ENCODE results near the gene XPO5. TPM values are rescaled to one million over a fixed set of nuclear protein-coding genes. Genes with fewer than 3 reads are reported as not detected.

XPO5 gene
- polyA plus RNA-seq, 1 donor from 2014 or later: 28.5 TPM

DNA sequence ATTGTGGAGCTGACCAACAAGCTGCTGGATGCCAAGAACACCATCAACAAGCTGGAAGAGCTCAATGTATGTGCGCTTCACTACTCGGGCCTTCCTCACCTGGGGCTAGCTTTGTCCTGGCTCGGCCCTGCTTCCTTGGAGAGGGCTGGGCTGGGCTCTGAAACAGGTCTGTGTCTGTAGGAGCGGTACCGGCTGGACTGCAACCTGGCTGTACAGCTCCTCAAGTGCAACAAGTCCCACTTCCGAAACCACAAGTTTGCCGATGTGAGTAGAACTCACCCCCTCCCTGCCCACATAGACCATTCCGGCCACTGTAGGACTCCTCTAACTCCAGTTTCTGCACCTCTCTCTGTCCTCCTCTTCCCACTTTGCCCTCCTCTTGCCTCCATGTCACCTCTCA lies 72.4 kb downstream of the XPO5 start:
- Histone ChIP-seq H4K20me1 (ENCODE audit: insufficient read depth) (no peaks in the 10 kb centered on the region), H3K27ac (ENCODE audit: low read length) (no peak overlapping the region), H3K9me2 (ENCODE audit: insufficient read depth, low read length) (no peaks in the 10 kb centered on the region), H3K79me2 (replicated peaks; ENCODE audit: insufficient read depth, low read length) (no peaks in the 10 kb centered on the region), H2AFZ (ENCODE audit: low read depth, low read length) (no peak overlapping the region), H3K27me3 (ENCODE audit: insufficient read depth, low read depth, low read length) (no peaks in the 10 kb centered on the region), H3K9me3 (ENCODE audit: low read length) (no peaks in the 10 kb centered on the region), H3K4me3 (ENCODE audit: low read length) (no peak overlapping the region), H3K4me2 (ENCODE audit: low read length) (no peak overlapping the region), H3K36me3 (ENCODE audit: insufficient read depth, low read length) (no peaks in the 10 kb centered on the region), H3K9ac (ENCODE audit: low read length) (no peak overlapping the region), H3F3A (ENCODE audit: insufficient read depth, low read length, poor library complexity, severe bottlenecking) (no peaks in the 10 kb centered on the region)
- no peak for TF ChIP-seq EZH2 (IDR thresholded peaks at IDR 0.05; ENCODE audit: borderline replicate concordance, insufficient read depth, low read length, poor library complexity, severe bottlenecking)
- TF ChIP-seq RAD21 (conservative IDR thresholded peaks at IDR 0.05): no peak
- TF ChIP-seq MXI1 (conservative IDR thresholded peaks at IDR 0.05; ENCODE audit: poor library complexity, severe bottlenecking): no peak
- TF ChIP-seq SMC3 (conservative IDR thresholded peaks at IDR 0.05; ENCODE audit: poor library complexity): no peak
- TF ChIP-seq, protein P1, sequence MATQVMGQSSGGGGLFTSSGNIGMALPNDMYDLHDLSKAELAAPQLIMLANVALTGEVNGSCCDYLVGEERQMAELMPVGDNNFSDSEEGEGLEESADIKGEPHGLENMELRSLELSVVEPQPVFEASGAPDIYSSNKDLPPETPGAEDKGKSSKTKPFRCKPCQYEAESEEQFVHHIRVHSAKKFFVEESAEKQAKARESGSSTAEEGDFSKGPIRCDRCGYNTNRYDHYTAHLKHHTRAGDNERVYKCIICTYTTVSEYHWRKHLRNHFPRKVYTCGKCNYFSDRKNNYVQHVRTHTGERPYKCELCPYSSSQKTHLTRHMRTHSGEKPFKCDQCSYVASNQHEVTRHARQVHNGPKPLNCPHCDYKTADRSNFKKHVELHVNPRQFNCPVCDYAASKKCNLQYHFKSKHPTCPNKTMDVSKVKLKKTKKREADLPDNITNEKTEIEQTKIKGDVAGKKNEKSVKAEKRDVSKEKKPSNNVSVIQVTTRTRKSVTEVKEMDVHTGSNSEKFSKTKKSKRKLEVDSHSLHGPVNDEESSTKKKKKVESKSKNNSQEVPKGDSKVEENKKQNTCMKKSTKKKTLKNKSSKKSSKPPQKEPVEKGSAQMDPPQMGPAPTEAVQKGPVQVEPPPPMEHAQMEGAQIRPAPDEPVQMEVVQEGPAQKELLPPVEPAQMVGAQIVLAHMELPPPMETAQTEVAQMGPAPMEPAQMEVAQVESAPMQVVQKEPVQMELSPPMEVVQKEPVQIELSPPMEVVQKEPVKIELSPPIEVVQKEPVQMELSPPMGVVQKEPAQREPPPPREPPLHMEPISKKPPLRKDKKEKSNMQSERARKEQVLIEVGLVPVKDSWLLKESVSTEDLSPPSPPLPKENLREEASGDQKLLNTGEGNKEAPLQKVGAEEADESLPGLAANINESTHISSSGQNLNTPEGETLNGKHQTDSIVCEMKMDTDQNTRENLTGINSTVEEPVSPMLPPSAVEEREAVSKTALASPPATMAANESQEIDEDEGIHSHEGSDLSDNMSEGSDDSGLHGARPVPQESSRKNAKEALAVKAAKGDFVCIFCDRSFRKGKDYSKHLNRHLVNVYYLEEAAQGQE (IDR thresholded peaks at IDR 0.05; ENCODE audit: borderline replicate concordance): no peak
- TF ChIP-seq CTCF (IDR thresholded peaks at IDR 0.05; ENCODE audit: poor library complexity, severe bottlenecking): no peak
- TF ChIP-seq TAF1 (IDR thresholded peaks at IDR 0.05; ENCODE audit: low read depth): no peak
- no peak for TF ChIP-seq POLR2AphosphoS5 (IDR thresholded peaks at IDR 0.05)
- no peak for TF ChIP-seq EP300 (conservative IDR thresholded peaks at IDR 0.05; ENCODE audit: poor library complexity, severe bottlenecking)

DNA sequence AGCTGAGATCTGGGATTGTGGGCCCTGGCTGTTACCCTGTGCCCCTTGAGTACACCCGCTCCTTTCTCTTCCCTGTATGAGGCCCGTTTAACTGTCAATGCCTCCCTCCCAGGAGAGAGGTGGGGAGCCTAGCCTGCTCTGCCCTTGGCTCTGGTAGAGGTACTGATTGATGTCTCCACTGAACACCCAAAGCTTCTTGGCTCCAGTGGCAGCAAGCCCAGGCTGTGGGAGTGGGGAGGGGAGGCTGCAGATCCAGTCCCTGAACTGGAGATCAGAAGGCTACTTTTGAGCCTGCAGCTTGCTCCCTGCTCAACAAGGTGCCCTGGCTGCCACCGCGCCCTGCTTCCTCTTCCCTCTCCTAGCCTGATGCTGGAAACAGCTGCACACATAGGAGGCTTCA lies 73.2 kb downstream of the XPO5 start:
- no peaks in the 10 kb centered on the region for H3F3A ChIP-seq (ENCODE audit: insufficient read depth, low read length, poor library complexity, severe bottlenecking)
- no peak overlapping the region for H2AFZ ChIP-seq (ENCODE audit: low read depth, low read length)
- H3K4me2 ChIP-seq (ENCODE audit: low read length): no peak overlapping the region
- TF ChIP-seq EP300 (conservative IDR thresholded peaks at IDR 0.05; ENCODE audit: poor library complexity, severe bottlenecking) (no peak), MXI1 (conservative IDR thresholded peaks at IDR 0.05; ENCODE audit: poor library complexity, severe bottlenecking) (no peak), EZH2 (IDR thresholded peaks at IDR 0.05; ENCODE audit: borderline replicate concordance, insufficient read depth, low read length, poor library complexity, severe bottlenecking) (no peak), CTCF (IDR thresholded peaks at IDR 0.05; ENCODE audit: poor library complexity, severe bottlenecking) (no peak), POLR2AphosphoS5 (IDR thresholded peaks at IDR 0.05) (no peak), TAF1 (IDR thresholded peaks at IDR 0.05; ENCODE audit: low read depth) (no peak), SMC3 (conservative IDR thresholded peaks at IDR 0.05; ENCODE audit: poor library complexity) (no peak), RAD21 (conservative IDR thresholded peaks at IDR 0.05) (no peak)
- TF ChIP-seq, protein P1 (IDR thresholded peaks at IDR 0.05; ENCODE audit: borderline replicate concordance): no peak
- H3K4me3 ChIP-seq (ENCODE audit: low read length): no peak overlapping the region
- no peak overlapping the region for H3K27ac ChIP-seq (ENCODE audit: low read length)
- no peak overlapping the region for H3K9ac ChIP-seq (ENCODE audit: low read length)
- H3K9me3 ChIP-seq (ENCODE audit: low read length): no peaks in the 10 kb centered on the region
- no peaks in the 10 kb centered on the region for H3K9me2 ChIP-seq (ENCODE audit: insufficient read depth, low read length)
- H3K36me3 ChIP-seq (ENCODE audit: insufficient read depth, low read length): no peaks in the 10 kb centered on the region
- H3K27me3 ChIP-seq (ENCODE audit: insufficient read depth, low read depth, low read length): no peaks in the 10 kb centered on the region
- H3K79me2 ChIP-seq (replicated peaks; ENCODE audit: insufficient read depth, low read length): no peaks in the 10 kb centered on the region
- H4K20me1 ChIP-seq (ENCODE audit: insufficient read depth): no peaks in the 10 kb centered on the region
